Right cardiac atrium (tissue), 5 donors: ENCODE data around the gene ANKS3. TPM values are rescaled to one million over a fixed set of nuclear protein-coding genes. Genes with fewer than 3 reads are reported as not detected.

Experiments
- ATAC-seq, 2 donors: fragments of 200-7000 bp; cut with Tn5 transposase; one replicate each; pipeline versions ENCODE4 v1.8.0 to v1.9.1; 2020; ENCODE audit warnings: moderate library complexity in 2 of 2, mild to moderate bottlenecking in 1 of 2
- DNase-seq, 3 donors: peaks; one replicate each; pipeline ENCODE4 v3.0.0-alpha.2; 2020
- H3K27ac ChIP-seq: one replicate; pipeline ENCODE4 v1.5.1; 2013; ENCODE audit warnings: mild to moderate bottlenecking, low read length, control low read depth, moderate library complexity
- H3K27me3 ChIP-seq: one replicate; pipeline ENCODE4 v1.6.1; 2013; ENCODE audit not compliant: control insufficient read depth, insufficient read depth
- H3K4me1 ChIP-seq: one replicate; pipeline ENCODE4 v1.6.1; 2013; ENCODE audit warnings: low read length; ENCODE audit not compliant: control insufficient read depth, insufficient read depth
- H3K4me3 ChIP-seq: one replicate; pipeline ENCODE4 v1.5.1; 2013; ENCODE audit warnings: low read length, control low read depth
- H3K9me3 ChIP-seq: one replicate; pipeline ENCODE4 v1.6.1; 2013; ENCODE audit warnings: low read length; ENCODE audit not compliant: control insufficient read depth
- WGBS: extraction: QIAGEN DNeasy Blood & Tissue Kit; methylation state at CpG from one replicate; pipeline ENCODE4 v1.1.7; 2013; 5-methylcytosine and 5-hydroxymethylcytosine counted together
- intact Hi-C, 4 donors: fragments of 100-400 bp; cut with DNase I; formaldehyde crosslinking; loops; one replicate each; pipeline versions ENCODE4 v1.11.0 to v1.14.0; 2022 to 2023
- long read RNA-seq, 4 donors: library from polyadenylated mRNA; unstranded; transcript quantifications; one replicate each; pipeline ENCODE4 v2.0.0, GENCODE V29; 2020 to 2021
- polyA plus RNA-seq: library from polyadenylated mRNA; stranded (reverse); fragments of 200-250 nt; gene quantifications from one replicate; pipeline ENCODE4 v1.2.3, GENCODE V29; 2013
- total RNA-seq, 4 donors: library from RNA; stranded (reverse); fragmentation: NEBNext Ultra II Directional; extraction: Animal tissue kit (Norgen Biotek cat#: 25700); gene quantifications; one replicate each; pipeline ENCODE4 v1.2.1, GENCODE V29; 2021
- donor health status: healthy with polysubstance abuse.
- donor health status: DM: no; HTN: yes; CAD: no.
- donor health status: DM: no; HTN: no; CAD: no.
- donor health status: DM: no; HTN: yes; CAD: no; lungs with severe emphysema.
- donor health status: DM: yes; HTN: yes; CAD: no.

The ANKS3 gene
- total RNA-seq (10 to 100 TPM in 3 of 4 donors, 1 to 10 TPM in 1; 8.9 to 13.5 (median 11.4) TPM), polyA plus RNA-seq (11.0 TPM)
- long read RNA-seq, donor 1, partial matches to known transcripts, result 1 of 24 reads
- long read RNA-seq, donor 1, other reads (novel, unspliced or antisense), result 17 of 24 reads
- long read RNA-seq, donor 2, partial matches to known transcripts, result 1 of 22 reads
- long read RNA-seq, donor 2, other reads (novel, unspliced or antisense), result 20 of 22 reads
- long read RNA-seq, donor 3, transcript ANKS3-203 (15 exons, 2,272 nt), result major isoform, 13 of 109 reads
- long read RNA-seq, donor 3, partial matches to known transcripts, result 6 of 109 reads
- long read RNA-seq, donor 3, other reads (novel, unspliced or antisense), result 83 of 109 reads
- long read RNA-seq, donor 4, partial matches to known transcripts, result 1 of 13 reads
- long read RNA-seq, donor 4, other reads (novel, unspliced or antisense), result 8 of 13 reads

- WGBS, result under 1% methylated on average over 70 of the region's 70 CpGs
- intact Hi-C loops, result no loop called here
- H3K27me3 ChIP-seq, result no peaks in the 10 kb centered on the region
- H3K4me3 ChIP-seq, result peak within 1 kb of the TSS; percentile 76
- no peaks in the 10 kb centered on the region for H3K9me3 ChIP-seq
- H3K4me1 ChIP-seq, result peaks cover 2% of the 10 kb centered on the region
- peak; percentile 97 to 99 (median 98) for DNase-seq
- H3K27ac ChIP-seq, result peak within 1 kb of the TSS; percentile 79
- ATAC-seq, result peak; percentile 98
Observed at GRCh38 chr16:4734063-4734729, at the start of gene ANKS3, which contains the start of gene DNAAF8. TSS of gene ANKS3 (minus strand) at chr16:4734271. CDS start at chr16:4730149, 4,122 bp downstream. TSS of gene DNAAF8 (plus strand) at chr16:4734537. CDS start at chr16:4736515, 1,978 bp downstream.

- no peak for DNase-seq
- no peak overlapping the region for H3K4me3 ChIP-seq
- WGBS, result 86% methylated on average over 25 of the region's 25 CpGs
- no peaks in the 10 kb centered on the region for H3K9me3 ChIP-seq
- H3K27ac ChIP-seq, result no peak overlapping the region
- H3K4me1 ChIP-seq, result no peaks in the 10 kb centered on the region
- intact Hi-C loops, result no loop called here
- ATAC-seq, result no peak
- H3K27me3 ChIP-seq, result no peaks in the 10 kb centered on the region
Observed at GRCh38 chr16:4783251-4783950, 49.3 kb upstream of the ANKS3 start.

- H3K4me1 ChIP-seq, result no peaks in the 10 kb centered on the region
- no peak overlapping the region for H3K27ac ChIP-seq
- H3K9me3 ChIP-seq, result no peaks in the 10 kb centered on the region
- no peaks in the 10 kb centered on the region for H3K27me3 ChIP-seq
- H3K4me3 ChIP-seq, result no peak overlapping the region
- no peak for ATAC-seq
- intact Hi-C loops, result no loop called here
- WGBS, result 81% methylated on average over 4 of the region's 4 CpGs
- DNase-seq, result no peak
Observed at GRCh38 chr16:4780235-4780634, 46.2 kb upstream of the ANKS3 start.

- H3K27me3 ChIP-seq, result no peaks in the 10 kb centered on the region
- intact Hi-C loops, result no loop called here
- no peak for ATAC-seq
- 85% methylated on average over 5 of the region's 5 CpGs for WGBS
- no peaks in the 10 kb centered on the region for H3K9me3 ChIP-seq
- no peak for DNase-seq
- no peak overlapping the region for H3K27ac ChIP-seq
- H3K4me1 ChIP-seq, result no peaks in the 10 kb centered on the region
- H3K4me3 ChIP-seq, result no peak overlapping the region
Observed at GRCh38 chr16:4778050-4778392, 44.0 kb upstream of the ANKS3 start.

- H3K27ac ChIP-seq, result no peak overlapping the region
- intact Hi-C loops, result no loop called here
- H3K9me3 ChIP-seq, result no peaks in the 10 kb centered on the region
- no peak for ATAC-seq
- H3K27me3 ChIP-seq, result no peaks in the 10 kb centered on the region
- DNase-seq, result no peak
- H3K4me1 ChIP-seq, result no peaks in the 10 kb centered on the region
- H3K4me3 ChIP-seq, result no peak overlapping the region
- 86% methylated on average over 17 of the region's 17 CpGs for WGBS
Observed at GRCh38 chr16:4777339-4778049, 43.4 kb upstream of the ANKS3 start.

GRCh38 chr16:4776141-4776705, 42.2 kb upstream of the ANKS3 start:
- intact Hi-C loops, result no loop called here
- WGBS, result 90% methylated on average over 2 of the region's 2 CpGs
- DNase-seq, result no peak

GRCh38 chr16:4775005-4775404, 40.9 kb upstream of the ANKS3 start:
- WGBS, result 84% methylated on average over 13 of the region's 13 CpGs
- no peaks in the 10 kb centered on the region for H3K27me3 ChIP-seq
- DNase-seq, result peak in 1 of 3 donors; percentile 19
- no peak for ATAC-seq
- no peak overlapping the region for H3K4me3 ChIP-seq
- no peak overlapping the region for H3K27ac ChIP-seq
- H3K9me3 ChIP-seq, result no peaks in the 10 kb centered on the region
- intact Hi-C loops, result no loop called here
- no peaks in the 10 kb centered on the region for H3K4me1 ChIP-seq

More at GRCh38 chr16:4776141-4776705, 42.2 kb upstream of the ANKS3 start:
- Histone ChIP-seq H3K4me3 (no peak overlapping the region), H3K27ac (no peak overlapping the region), H3K27me3 (no peaks in the 10 kb centered on the region), H3K9me3 (no peaks in the 10 kb centered on the region), H3K4me1 (no peaks in the 10 kb centered on the region)
- ATAC-seq, result no peak

GRCh38 chr16:4772351-4772750, 38.3 kb upstream of the ANKS3 start:
- intact Hi-C loops, result no loop called here
- Histone ChIP-seq H3K27ac (no peak overlapping the region), H3K9me3 (no peaks in the 10 kb centered on the region), H3K27me3 (no peaks in the 10 kb centered on the region), H3K4me3 (no peak overlapping the region), H3K4me1 (no peaks in the 10 kb centered on the region)
- WGBS, result 76% methylated on average over 5 of the region's 5 CpGs
- ATAC-seq, result no peak
- peak in 1 of 3 donors; percentile 10 for DNase-seq

GRCh38 chr16:4771646-4772045, 37.6 kb upstream of the ANKS3 start:
- no peak for ATAC-seq
- peak in 1 of 3 donors; percentile 16 for DNase-seq
- Histone ChIP-seq H3K4me3 (no peak overlapping the region), H3K9me3 (no peaks in the 10 kb centered on the region), H3K4me1 (no peaks in the 10 kb centered on the region), H3K27me3 (no peaks in the 10 kb centered on the region), H3K27ac (no peak overlapping the region)
- 62% methylated on average over 3 of the region's 3 CpGs for WGBS
- intact Hi-C loops, result no loop called here

GRCh38 chr16:4769306-4769638, 35.2 kb upstream of the ANKS3 start:
- peaks cover 2% of the 10 kb centered on the region for H3K4me1 ChIP-seq
- intact Hi-C loops, result no loop called here
- no peaks in the 10 kb centered on the region for H3K27me3 ChIP-seq
- no peak for ATAC-seq
- 57% methylated on average over 7 of the region's 7 CpGs for WGBS
- no peaks in the 10 kb centered on the region for H3K9me3 ChIP-seq
- no peak for DNase-seq
- no peak overlapping the region for H3K27ac ChIP-seq
- H3K4me3 ChIP-seq, result no peak overlapping the region
